Uterus (tissue), 4 donors: ENCODE results near the gene CCHCR1. TPM values are rescaled to one million over a fixed set of nuclear protein-coding genes. Genes with fewer than 3 reads are reported as not detected.

Experiments used
- DNase-seq, 2 donors: peaks; one replicate each; pipeline ENCODE4 v3.0.0-alpha.2; 2019 to 2020
- H3K27ac ChIP-seq, 2 donors: fragments of 200-600 bp; sonication (generic); 1 replicate in 1 of 2; 2 replicates in 1 of 2; pipeline ENCODE4 v1.5.1; 2016 to 2018
- H3K27me3 ChIP-seq, 2 donors: fragments of 200-600 bp; sonication (generic); one replicate each; pipeline ENCODE4 v1.5.1; 2018 to 2019; ENCODE audit warnings: control low read depth in 1 of 2
- H3K36me3 ChIP-seq, 2 donors: fragments of 200-600 bp; sonication (generic); one replicate each; pipeline ENCODE4 v1.5.1; 2019; ENCODE audit warnings: control low read depth in 1 of 2
- H3K4me1 ChIP-seq, 2 donors: fragments of 200-600 bp; sonication (generic); one replicate each; pipeline ENCODE4 v1.5.1; 2018 to 2019; ENCODE audit warnings: control low read depth in 1 of 2
- H3K4me3 ChIP-seq, 2 donors: fragments of 200-600 bp; sonication (generic); 1 replicate in 1 of 2; 2 replicates in 1 of 2; pipeline ENCODE4 v1.5.1; 2018 to 2019; ENCODE audit warnings: mild to moderate bottlenecking in 1 of 2
- H3K9me3 ChIP-seq, 2 donors: fragments of 200-600 bp; sonication (generic); one replicate each; pipeline ENCODE4 v1.5.1; 2019; ENCODE audit warnings: control low read depth in 1 of 2
- CTCF ChIP-seq, 4 experiments: fragments of 200-600 bp in 2 of 4; fragments of 450-650 bp in 2 of 4; sonication (generic) in 2 of 4; IDR thresholded peaks; one replicate each; pipeline ENCODE4 v1.5.1; 2016 to 2019; ENCODE audit warnings: antibody characterized with exemption in 4 of 4, mild to moderate bottlenecking in 2 of 4, moderate library complexity in 1 of 4
- POLR2A ChIP-seq, 2 donors: fragments of 450-650 bp; IDR thresholded peaks; one replicate each; pipeline ENCODE4 v1.6.1; 2016; ENCODE audit warnings: antibody characterized with exemption in 2 of 2, mild to moderate bottlenecking in 1 of 2, moderate library complexity in 1 of 2
- intact Hi-C: fragments of 100-400 bp; cut with DNase I; formaldehyde crosslinking; loops from one replicate; pipeline ENCODE4 v1.15.1; 2023; ENCODE audit warnings: low total_unique reads
- total RNA-seq, 4 donors: library from RNA; depleted of rRNA in 3 of 4; stranded (reverse); fragments of >200 nt in 3 of 4; gene quantifications; one replicate each; pipeline versions ENCODE4 v1.1.0 to v1.2.4, GENCODE V29; 2014 to 2023
- donor health status: DM: yes; HTN: yes; CAD: no.

Gene CCHCR1
- total RNA-seq, 4 donors from 2014 or later: 0.59 to 28.1 (median 12.5) TPM

GRCh38 chr6:31129130-31129529 is 28.5 kb downstream of the CCHCR1 start:
- Histone ChIP-seq H3K27ac (no peak overlapping the region), H3K27me3 (no peaks in the 10 kb centered on the region), H3K4me1 (no peaks in the 10 kb centered on the region), H3K9me3 (no peaks in the 10 kb centered on the region), H3K36me3 (no peaks in the 10 kb centered on the region), H3K4me3 (no peak overlapping the region)
- intact Hi-C loops: no loop called here
- no peak for DNase-seq
- TF ChIP-seq CTCF (IDR thresholded peaks at IDR 0.05) (no peak), POLR2A (IDR thresholded peaks at IDR 0.05) (no peak)

- Histone ChIP-seq H3K36me3 (no peaks in the 10 kb centered on the region), H3K9me3 (no peaks in the 10 kb centered on the region), H3K27me3 (no peaks in the 10 kb centered on the region), H3K27ac (no peak overlapping the region), H3K4me3 (no peak overlapping the region), H3K4me1 (no peaks in the 10 kb centered on the region)
- TF ChIP-seq POLR2A (IDR thresholded peaks at IDR 0.05) (no peak), CTCF (IDR thresholded peaks at IDR 0.05) (peak; percentile 62 to 84 (median 75))
- peak; percentile 57 to 67 for DNase-seq
- intact Hi-C loops: no loop called here
These were observed 29.4 kb downstream of the CCHCR1 start for GRCh38 chr6:31128093-31128676.

GRCh38 chr6:31126396-31127175 is 31.0 kb downstream of the CCHCR1 start:
- Histone ChIP-seq H3K27me3 (no peaks in the 10 kb centered on the region), H3K9me3 (no peaks in the 10 kb centered on the region), H3K4me3 (no peak overlapping the region), H3K36me3 (no peaks in the 10 kb centered on the region), H3K4me1 (no peaks in the 10 kb centered on the region), H3K27ac (peak overlapping the region in 1 of 2 donors; percentile 14)
- no peak for TF ChIP-seq CTCF (IDR thresholded peaks at IDR 0.05)
- TF ChIP-seq POLR2A (IDR thresholded peaks at IDR 0.05): no peak
- DNase-seq: no peak
- intact Hi-C loops: no loop called here

GRCh38 chr6:31125586-31126363 is 31.8 kb downstream of the CCHCR1 start:
- Histone ChIP-seq H3K4me3 (no peak overlapping the region), H3K4me1 (no peaks in the 10 kb centered on the region), H3K27ac (peak overlapping the region; percentile 14 to 55), H3K9me3 (no peaks in the 10 kb centered on the region), H3K27me3 (no peaks in the 10 kb centered on the region), H3K36me3 (no peaks in the 10 kb centered on the region)
- intact Hi-C loops: no loop called here
- DNase-seq: no peak
- TF ChIP-seq CTCF (IDR thresholded peaks at IDR 0.05): no peak
- no peak for TF ChIP-seq POLR2A (IDR thresholded peaks at IDR 0.05)

GRCh38 chr6:31125162-31125561 is 32.4 kb downstream of the CCHCR1 start:
- Histone ChIP-seq H3K27ac (peak overlapping the region; percentile 39 to 55), H3K27me3 (no peaks in the 10 kb centered on the region), H3K36me3 (no peaks in the 10 kb centered on the region), H3K4me1 (no peaks in the 10 kb centered on the region), H3K4me3 (no peak overlapping the region), H3K9me3 (no peaks in the 10 kb centered on the region)
- TF ChIP-seq POLR2A (IDR thresholded peaks at IDR 0.05): no peak
- no peak for TF ChIP-seq CTCF (IDR thresholded peaks at IDR 0.05)
- intact Hi-C loops: no loop called here
- peak; percentile 81 to 84 for DNase-seq
